ENCODE data around the gene CD55.

CD55 gene

DNA sequence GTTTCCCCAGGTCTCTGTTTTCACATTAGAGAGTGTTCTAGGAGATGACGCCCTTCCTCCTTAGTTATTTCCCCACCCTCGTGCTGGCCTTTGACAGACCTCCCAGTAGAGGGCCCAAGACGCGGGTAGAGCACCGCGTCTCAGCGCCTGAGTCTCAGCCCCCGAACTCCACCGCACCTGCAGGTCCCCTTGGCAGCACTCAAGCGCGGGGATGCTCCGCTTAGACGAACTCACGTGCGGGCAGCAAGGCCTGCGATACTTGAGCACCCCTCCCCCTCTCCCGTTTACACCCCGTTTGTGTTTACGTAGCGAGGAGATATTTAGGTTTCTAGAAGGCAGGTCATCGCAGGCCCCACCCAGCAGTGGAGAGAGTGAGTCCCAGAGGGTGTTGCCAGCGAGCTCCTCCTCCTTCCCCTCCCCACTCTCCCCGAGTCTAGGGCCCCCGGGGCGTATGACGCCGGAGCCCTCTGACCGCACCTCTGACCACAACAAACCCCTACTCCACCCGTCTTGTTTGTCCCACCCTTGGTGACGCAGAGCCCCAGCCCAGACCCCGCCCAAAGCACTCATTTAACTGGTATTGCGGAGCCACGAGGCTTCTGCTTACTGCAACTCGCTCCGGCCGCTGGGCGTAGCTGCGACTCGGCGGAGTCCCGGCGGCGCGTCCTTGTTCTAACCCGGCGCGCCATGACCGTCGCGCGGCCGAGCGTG is at the start of gene CD55:
Gene CD55, plus strand, starts transcription at position 600 of the 711 bp plus-strand sequence. Its CDS starts 88 bp downstream, at position 688.
- peaks cover 24% of the 10 kb centered on the region for H3K79me2 ChIP-seq (ENCODE audit: control insufficient read depth, low read length)
- no peaks in the 10 kb centered on the region for H3K27me3 ChIP-seq (ENCODE audit: control insufficient read depth, low read length)
- H3K36me3 ChIP-seq (ENCODE audit: control insufficient read depth, low read length): peaks cover 43% of the 10 kb centered on the region
- peak within 1 kb of the TSS; percentile 86 for H3K27ac ChIP-seq (ENCODE audit: low read depth, low read length)
- H3K9me3 ChIP-seq (ENCODE audit: control insufficient read depth, insufficient read depth, low read length): no peaks in the 10 kb centered on the region
- H4K20me1 ChIP-seq (ENCODE audit: control insufficient read depth, insufficient read depth, low read depth, low read length): no peaks in the 10 kb centered on the region
- TF ChIP-seq EZH2phosphoT487 (IDR thresholded peaks at IDR 0.05; ENCODE audit: borderline replicate concordance, low read length): no peak
- TF ChIP-seq, protein P1, sequence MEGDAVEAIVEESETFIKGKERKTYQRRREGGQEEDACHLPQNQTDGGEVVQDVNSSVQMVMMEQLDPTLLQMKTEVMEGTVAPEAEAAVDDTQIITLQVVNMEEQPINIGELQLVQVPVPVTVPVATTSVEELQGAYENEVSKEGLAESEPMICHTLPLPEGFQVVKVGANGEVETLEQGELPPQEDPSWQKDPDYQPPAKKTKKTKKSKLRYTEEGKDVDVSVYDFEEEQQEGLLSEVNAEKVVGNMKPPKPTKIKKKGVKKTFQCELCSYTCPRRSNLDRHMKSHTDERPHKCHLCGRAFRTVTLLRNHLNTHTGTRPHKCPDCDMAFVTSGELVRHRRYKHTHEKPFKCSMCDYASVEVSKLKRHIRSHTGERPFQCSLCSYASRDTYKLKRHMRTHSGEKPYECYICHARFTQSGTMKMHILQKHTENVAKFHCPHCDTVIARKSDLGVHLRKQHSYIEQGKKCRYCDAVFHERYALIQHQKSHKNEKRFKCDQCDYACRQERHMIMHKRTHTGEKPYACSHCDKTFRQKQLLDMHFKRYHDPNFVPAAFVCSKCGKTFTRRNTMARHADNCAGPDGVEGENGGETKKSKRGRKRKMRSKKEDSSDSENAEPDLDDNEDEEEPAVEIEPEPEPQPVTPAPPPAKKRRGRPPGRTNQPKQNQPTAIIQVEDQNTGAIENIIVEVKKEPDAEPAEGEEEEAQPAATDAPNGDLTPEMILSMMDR (IDR thresholded peaks at IDR 0.05; ENCODE audit: low read depth, low read length, poor library complexity, severe bottlenecking): peak; percentile 50
- peaks cover 12% of the 10 kb centered on the region for H3F3A ChIP-seq (ENCODE audit: control insufficient read depth, insufficient read depth)
- peaks cover 41% of the 10 kb centered on the region for H3K4me1 ChIP-seq (ENCODE audit: control insufficient read depth, low read length)
- H3K4me3 ChIP-seq (ENCODE audit: low read length): peak within 1 kb of the TSS; percentile 95
- H3K4me2 ChIP-seq (ENCODE audit: low read length): peak within 1 kb of the TSS; percentile 91
- H3K9me2 ChIP-seq (replicated peaks; ENCODE audit: control insufficient read depth, low read length): no peaks in the 10 kb centered on the region

DNA sequence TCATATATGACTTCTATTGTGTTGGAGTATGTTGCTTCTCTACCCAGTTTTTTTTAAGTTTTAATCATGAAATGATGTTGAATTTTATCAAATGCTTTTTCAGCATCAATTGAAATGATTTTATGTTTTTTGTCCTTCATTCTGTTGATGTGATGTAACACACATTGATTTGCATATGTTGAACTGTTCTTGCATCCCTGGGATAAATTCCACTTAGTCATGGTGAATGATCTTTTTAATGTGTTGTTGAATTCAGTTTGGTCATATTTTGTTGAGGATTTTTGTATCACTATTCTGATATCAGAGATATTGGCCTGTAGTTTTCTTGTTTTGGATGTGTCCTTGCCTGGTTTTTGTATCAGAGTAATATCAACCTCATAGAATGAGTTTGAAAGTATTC is 46.6 kb upstream of the CD55 start:
- no peak for TF ChIP-seq EZH2phosphoT487 (IDR thresholded peaks at IDR 0.05; ENCODE audit: borderline replicate concordance, low read length)
- TF ChIP-seq, protein P1 (IDR thresholded peaks at IDR 0.05; ENCODE audit: low read depth, low read length, poor library complexity, severe bottlenecking): no peak
- Histone ChIP-seq H3K79me2 (ENCODE audit: control insufficient read depth, low read length) (no peaks in the 10 kb centered on the region), H3K4me1 (ENCODE audit: control insufficient read depth, low read length) (peaks cover 3% of the 10 kb centered on the region; the same call in 1 of the 2 replicates), H3K9me2 (replicated peaks; ENCODE audit: control insufficient read depth, low read length) (no peaks in the 10 kb centered on the region), H3K27ac (ENCODE audit: low read depth, low read length) (no peak overlapping the region), H3K36me3 (ENCODE audit: control insufficient read depth, low read length) (no peaks in the 10 kb centered on the region), H3F3A (ENCODE audit: control insufficient read depth, insufficient read depth) (no peaks in the 10 kb centered on the region), H3K4me2 (ENCODE audit: low read length) (no peak overlapping the region), H3K9me3 (ENCODE audit: control insufficient read depth, insufficient read depth, low read length) (0 out of 2 replicates have a peak, but pooled peaks cover 2% of the 10 kb centered on the region), H3K27me3 (ENCODE audit: control insufficient read depth, low read length) (no peaks in the 10 kb centered on the region), H3K4me3 (ENCODE audit: low read length) (no peak overlapping the region), H4K20me1 (ENCODE audit: control insufficient read depth, insufficient read depth, low read depth, low read length) (no peaks in the 10 kb centered on the region)

DNA sequence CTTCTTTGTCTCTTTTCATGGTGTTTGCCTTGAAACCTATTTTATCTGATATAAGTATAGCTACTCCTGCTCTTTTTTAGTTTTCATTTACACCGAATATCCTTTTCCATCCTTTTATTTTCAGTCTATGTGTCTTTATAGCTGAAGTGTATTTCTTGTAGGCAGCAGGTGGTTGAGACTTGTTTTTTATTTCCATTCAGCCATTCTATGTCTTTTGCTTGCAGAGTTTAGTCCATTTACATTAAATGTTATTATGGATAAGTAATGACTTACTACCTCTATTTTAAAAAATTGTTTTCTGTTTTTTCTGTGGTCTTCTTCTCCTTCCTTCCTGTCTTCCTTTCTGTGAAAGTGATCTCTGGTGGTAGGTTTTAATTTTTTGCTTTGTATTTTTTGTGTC is 45.0 kb upstream of the CD55 start:
- Histone ChIP-seq H3K79me2 (ENCODE audit: control insufficient read depth, low read length) (no peaks in the 10 kb centered on the region), H3K9me2 (replicated peaks; ENCODE audit: control insufficient read depth, low read length) (no peaks in the 10 kb centered on the region)
- TF ChIP-seq EZH2phosphoT487 (IDR thresholded peaks at IDR 0.05; ENCODE audit: borderline replicate concordance, low read length): no peak
- TF ChIP-seq, protein P1 (IDR thresholded peaks at IDR 0.05; ENCODE audit: low read depth, low read length, poor library complexity, severe bottlenecking): no peak

More for the DNA sequence above, 45.0 kb upstream of the CD55 start:
- Histone ChIP-seq H3K9me3 (ENCODE audit: control insufficient read depth, insufficient read depth, low read length) (0 out of 2 replicates have a peak, but pooled peaks cover 2% of the 10 kb centered on the region), H3K4me2 (ENCODE audit: low read length) (no peak overlapping the region), H3K4me1 (ENCODE audit: control insufficient read depth, low read length) (peaks cover 19% of the 10 kb centered on the region), H3K4me3 (ENCODE audit: low read length) (no peak overlapping the region), H4K20me1 (ENCODE audit: control insufficient read depth, insufficient read depth, low read depth, low read length) (no peaks in the 10 kb centered on the region), H3K27ac (ENCODE audit: low read depth, low read length) (no peak overlapping the region), H3F3A (ENCODE audit: control insufficient read depth, insufficient read depth) (no peaks in the 10 kb centered on the region), H3K36me3 (ENCODE audit: control insufficient read depth, low read length) (no peaks in the 10 kb centered on the region), H3K27me3 (ENCODE audit: control insufficient read depth, low read length) (no peaks in the 10 kb centered on the region)
